Dendritic cell treated with granulocyte-macrophage colony-stimulating factor and Interleukin-4, amounts not matched to agents 40 ng/mL and 50 ng/mL, for 4 days (primary cell): ENCODE results near the gene LCE1C.

ENCODE experiments used
- H3K27ac Mint-ChIP-seq: one replicate; pipeline ENCODE4 v1.8.0; 2022; ENCODE audit warnings: mild to moderate bottlenecking, mixed read lengths
- H3K27me3 Mint-ChIP-seq: one replicate; pipeline ENCODE4 v1.8.0; 2022; ENCODE audit warnings: mild to moderate bottlenecking, mixed read lengths
- H3K36me3 Mint-ChIP-seq: one replicate; pipeline ENCODE4 v1.8.0; 2022; ENCODE audit warnings: low read depth, mixed read lengths
- H3K4me1 Mint-ChIP-seq: one replicate; pipeline ENCODE4 v1.8.0; 2022; ENCODE audit warnings: low read depth, mixed read lengths
- H3K4me3 Mint-ChIP-seq: one replicate; pipeline ENCODE4 v1.8.0; 2022; ENCODE audit warnings: mild to moderate bottlenecking, moderate library complexity, mixed read lengths
- H3K9me3 Mint-ChIP-seq: one replicate; pipeline ENCODE4 v1.8.0; 2022; ENCODE audit warnings: mixed read lengths
- intact Hi-C: fragments of 100-400 bp; cut with micrococcal nuclease; formaldehyde crosslinking; loops from one replicate; pipeline ENCODE4 v1.15.0; 2022

Gene LCE1C, protein sequence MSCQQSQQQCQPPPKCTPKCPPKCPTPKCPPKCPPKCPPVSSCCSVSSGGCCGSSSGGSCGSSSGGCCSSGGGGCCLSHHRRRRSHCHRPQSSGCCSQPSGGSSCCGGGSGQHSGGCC

DNA sequence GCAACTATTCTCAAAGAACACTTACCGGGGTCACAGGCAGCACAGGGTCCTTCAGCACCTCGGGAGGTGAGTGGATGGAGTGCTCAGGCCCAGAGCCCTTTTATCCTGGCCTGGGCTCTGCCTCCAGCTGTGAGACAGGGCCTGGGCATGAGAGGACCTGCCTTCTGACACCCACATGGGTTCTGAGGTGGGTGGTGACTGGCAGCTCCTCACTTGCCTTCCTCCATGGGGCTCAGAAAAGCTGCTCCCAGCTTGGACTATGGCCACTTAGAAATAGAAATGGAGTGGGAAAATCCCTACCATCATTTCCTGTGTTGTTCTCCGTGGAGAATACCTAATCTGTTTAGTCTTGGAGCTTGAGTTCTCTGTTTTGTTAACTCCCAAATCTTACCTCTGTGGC lies at the start of gene LCE1C:
Gene LCE1C, minus strand, starts transcription at position 76 of the 400 bp plus-strand sequence. CDS start 1,173 bp downstream, outside the sequence.
- Mint-ChIP-seq H3K4me3 (no peak within 1 kb of the TSS), H3K9me3 (no peaks in the 10 kb centered on the region), H3K36me3 (no peaks in the 10 kb centered on the region), H3K27ac (no peak within 1 kb of the TSS), H3K4me1 (no peaks in the 10 kb centered on the region), H3K27me3 (peaks cover 8% of the 10 kb centered on the region)
- intact Hi-C loops, result no loop called here

DNA sequence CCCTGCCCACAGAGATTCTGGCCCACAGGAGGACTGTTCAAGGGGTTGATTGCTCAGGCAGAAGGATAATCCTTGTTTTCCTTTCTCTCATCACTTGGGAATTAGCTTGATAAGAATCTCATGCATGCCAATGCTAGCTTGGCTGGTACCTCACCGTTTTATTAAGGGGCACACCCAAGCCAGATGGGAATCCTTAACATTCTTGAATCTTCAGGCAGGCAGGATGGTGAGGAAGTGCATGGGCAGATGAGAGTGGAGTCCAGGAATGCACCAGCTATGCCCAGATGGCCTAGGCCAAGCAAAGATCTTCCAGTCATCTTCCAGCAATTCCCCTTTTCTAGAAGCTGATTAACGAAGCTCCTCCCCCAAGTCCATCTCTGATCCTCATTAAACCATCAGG lies 49.2 kb upstream of the LCE1C start:
- intact Hi-C loops, result no loop called here
- Mint-ChIP-seq H3K27ac (no peak overlapping the region), H3K27me3 (peaks cover 2% of the 10 kb centered on the region), H3K9me3 (no peaks in the 10 kb centered on the region), H3K4me1 (no peaks in the 10 kb centered on the region), H3K4me3 (no peak overlapping the region), H3K36me3 (no peaks in the 10 kb centered on the region)

DNA sequence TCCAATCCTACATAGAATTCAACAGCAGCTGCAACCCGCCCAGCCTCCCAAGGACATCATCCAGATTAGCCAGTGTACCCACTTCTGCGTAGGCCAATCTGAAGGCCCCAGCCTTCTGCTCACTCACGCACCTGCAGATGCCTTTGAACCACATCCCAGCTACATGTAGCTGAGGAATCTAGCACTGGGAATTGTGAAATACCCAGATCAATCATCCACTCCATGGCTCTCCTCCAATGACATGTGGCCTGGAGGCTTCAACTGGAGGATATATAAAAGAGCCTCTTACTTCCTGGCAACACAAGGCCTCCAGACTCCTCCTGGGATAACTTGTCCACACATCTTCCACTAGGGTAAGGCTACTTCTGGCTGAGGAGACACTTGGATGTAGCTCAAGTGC lies 36.1 kb upstream of the LCE1C start, which contains the start of gene LCE6A:
Gene LCE6A, plus strand, starts transcription at position 301 of the 400 bp plus-strand sequence. CDS start 665 bp downstream, outside the sequence.
- no peaks in the 10 kb centered on the region for H3K9me3 Mint-ChIP-seq
- no peak within 1 kb of the TSS for H3K4me3 Mint-ChIP-seq
- intact Hi-C loops, result no loop called here
- H3K27me3 Mint-ChIP-seq, result peaks cover 1% of the 10 kb centered on the region
- H3K4me1 Mint-ChIP-seq, result no peaks in the 10 kb centered on the region
- H3K36me3 Mint-ChIP-seq, result no peaks in the 10 kb centered on the region
- H3K27ac Mint-ChIP-seq, result no peak within 1 kb of the TSS

DNA sequence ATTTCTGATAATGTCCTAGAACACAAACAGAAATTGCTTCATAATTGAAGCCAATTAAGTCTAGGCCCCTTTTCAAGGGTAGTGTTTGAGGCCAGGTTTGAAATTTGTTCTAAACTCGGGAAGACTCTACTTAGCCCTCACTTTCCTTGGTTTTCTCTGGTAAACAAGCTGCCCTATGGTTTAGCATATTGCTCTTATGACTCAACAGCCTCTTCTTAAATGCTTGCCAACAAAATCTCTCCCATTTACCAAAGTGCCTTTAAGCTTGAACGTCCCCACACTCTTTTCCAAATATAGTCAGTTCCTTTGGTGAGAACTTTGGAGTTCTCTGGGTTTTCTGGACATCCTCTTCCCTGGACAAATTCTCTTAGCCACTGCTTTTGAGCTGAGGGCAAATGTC lies 30.4 kb upstream of the LCE1C start:
- Mint-ChIP-seq H3K27me3 (peaks cover 3% of the 10 kb centered on the region), H3K9me3 (no peaks in the 10 kb centered on the region), H3K4me3 (no peak overlapping the region), H3K36me3 (no peaks in the 10 kb centered on the region), H3K4me1 (no peaks in the 10 kb centered on the region), H3K27ac (no peak overlapping the region)
- intact Hi-C loops, result no loop called here

DNA sequence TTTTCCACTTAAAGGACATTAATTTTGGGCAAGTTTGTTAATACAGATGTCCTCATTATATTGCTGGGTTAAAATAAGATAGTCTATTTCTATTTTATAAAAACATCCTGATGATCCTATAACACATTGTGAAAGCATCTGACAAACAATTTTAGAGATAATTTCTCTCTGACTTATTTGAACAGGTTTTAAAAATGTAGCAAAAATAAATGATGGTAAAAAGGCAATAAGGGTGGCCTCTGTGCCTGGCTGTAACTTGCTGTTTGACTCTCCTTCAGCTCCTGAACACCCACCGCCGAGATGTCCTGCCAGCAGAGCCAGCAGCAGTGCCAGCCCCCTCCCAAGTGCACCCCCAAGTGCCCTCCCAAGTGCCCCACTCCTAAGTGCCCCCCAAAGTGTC lies 20.7 kb upstream of the LCE1C start, which contains the start of gene LCE1A:
Gene LCE1A, plus strand, starts transcription at position 301 of the 400 bp plus-strand sequence. Its CDS starts 0 bp downstream, at position 301.
- no peaks in the 10 kb centered on the region for H3K36me3 Mint-ChIP-seq
- H3K9me3 Mint-ChIP-seq, result no peaks in the 10 kb centered on the region
- no peak within 1 kb of the TSS for H3K4me3 Mint-ChIP-seq
- H3K27me3 Mint-ChIP-seq, result peaks cover 6% of the 10 kb centered on the region
- H3K27ac Mint-ChIP-seq, result no peak within 1 kb of the TSS
- no peaks in the 10 kb centered on the region for H3K4me1 Mint-ChIP-seq
- intact Hi-C loops, result no loop called here

DNA sequence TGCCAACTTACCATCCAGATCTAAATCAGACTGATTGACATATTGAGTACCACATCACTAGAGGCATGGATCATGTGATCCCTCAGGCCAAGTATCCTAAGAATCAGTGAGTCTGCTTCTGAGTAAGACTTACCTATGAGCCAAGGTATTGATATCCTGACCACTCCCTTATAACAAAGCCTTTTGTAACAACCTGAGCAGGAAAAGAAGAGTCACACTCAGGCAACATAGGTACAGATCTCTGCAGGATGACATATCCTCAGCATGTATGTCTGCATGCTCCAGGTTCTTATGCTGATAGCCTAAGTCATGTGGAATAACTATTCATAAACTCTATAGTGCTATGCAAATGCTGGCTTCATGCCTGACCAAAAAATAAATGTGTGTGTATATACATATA lies 18.5 kb upstream of the LCE1C start:
- no peak overlapping the region for H3K4me3 Mint-ChIP-seq
- H3K4me1 Mint-ChIP-seq, result peaks cover 6% of the 10 kb centered on the region
- H3K27me3 Mint-ChIP-seq, result peaks cover 6% of the 10 kb centered on the region
- H3K27ac Mint-ChIP-seq, result no peak overlapping the region
- no peaks in the 10 kb centered on the region for H3K9me3 Mint-ChIP-seq
- intact Hi-C loops, result no loop called here
- H3K36me3 Mint-ChIP-seq, result no peaks in the 10 kb centered on the region

DNA sequence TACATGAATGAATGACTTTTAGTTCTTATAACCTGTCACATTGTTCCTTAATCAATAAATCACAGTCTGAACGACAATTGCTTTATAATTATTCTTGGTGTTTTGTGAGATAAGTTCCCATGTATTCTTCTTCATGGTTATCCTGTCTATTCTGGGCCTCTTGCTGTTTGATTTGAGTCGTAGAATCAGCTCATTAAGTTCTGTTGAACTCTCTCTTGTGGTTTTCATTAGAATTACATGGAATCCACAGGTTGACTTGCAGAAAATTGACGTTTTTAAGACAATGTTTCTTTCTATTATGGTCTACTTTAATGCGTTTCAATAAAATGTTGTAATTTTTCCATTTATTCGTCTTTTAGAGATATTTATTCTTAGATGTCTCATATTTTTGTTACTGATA lies 16.8 kb upstream of the LCE1C start:
- no peaks in the 10 kb centered on the region for H3K36me3 Mint-ChIP-seq
- peaks cover 16% of the 10 kb centered on the region for H3K4me1 Mint-ChIP-seq
- H3K4me3 Mint-ChIP-seq, result no peak overlapping the region
- peaks cover 6% of the 10 kb centered on the region for H3K27me3 Mint-ChIP-seq
- H3K9me3 Mint-ChIP-seq, result no peaks in the 10 kb centered on the region
- no peak overlapping the region for H3K27ac Mint-ChIP-seq
- intact Hi-C loops, result no loop called here

DNA sequence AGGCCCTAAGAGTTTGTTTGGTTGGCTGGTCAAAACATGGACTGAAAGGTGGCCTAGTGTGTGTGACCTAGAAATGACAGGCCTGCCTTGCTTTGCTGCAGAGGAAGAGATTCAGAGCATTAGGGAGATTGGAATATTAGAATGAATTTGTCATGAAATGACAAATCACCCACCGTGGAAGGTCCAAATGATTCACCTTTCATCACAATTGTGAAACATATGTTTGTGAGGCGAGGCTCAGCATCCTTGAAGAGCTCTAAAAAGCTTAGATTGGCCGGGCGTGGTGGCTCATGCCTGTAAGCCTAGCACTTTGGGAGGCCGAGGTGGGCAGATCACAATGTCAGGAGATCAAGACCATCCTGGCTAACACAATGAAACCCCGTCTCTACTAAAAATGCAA lies 10.9 kb upstream of the LCE1C start:
- Mint-ChIP-seq H3K4me3 (no peak overlapping the region), H3K9me3 (no peaks in the 10 kb centered on the region)
- intact Hi-C loops, result no loop called here

DNA sequence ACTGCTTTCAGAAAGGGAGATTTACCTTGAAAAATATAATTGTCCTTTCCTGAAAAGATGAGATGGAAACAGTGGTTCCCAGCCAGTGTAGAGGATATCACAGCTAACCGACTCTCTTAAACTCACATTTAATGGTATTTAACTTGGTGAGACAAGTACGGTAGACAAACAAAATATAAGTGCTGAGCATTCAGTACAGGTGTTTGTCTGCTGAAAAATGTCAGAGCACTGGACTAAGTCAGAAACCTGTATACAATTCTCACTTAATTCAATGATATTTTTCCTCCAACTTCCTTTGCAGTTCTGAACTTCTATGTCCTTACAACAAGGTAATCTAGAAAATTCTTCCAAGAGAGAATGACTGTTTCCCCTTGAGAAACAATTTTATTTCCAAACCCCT lies 5.2 kb upstream of the LCE1C start, which contains the start of gene LCE1B:
Gene LCE1B, plus strand, starts transcription at position 301 of the 400 bp plus-strand sequence. CDS start 476 bp downstream, outside the sequence.
- Mint-ChIP-seq H3K4me3 (no peak within 1 kb of the TSS), H3K36me3 (no peaks in the 10 kb centered on the region), H3K9me3 (no peaks in the 10 kb centered on the region), H3K4me1 (no peaks in the 10 kb centered on the region), H3K27me3 (peaks cover 8% of the 10 kb centered on the region), H3K27ac (no peak within 1 kb of the TSS)
- intact Hi-C loops, result no loop called here

More for the DNA sequence above, 10.9 kb upstream of the LCE1C start:
- H3K27me3 Mint-ChIP-seq, result peaks cover 7% of the 10 kb centered on the region
- no peak overlapping the region for H3K27ac Mint-ChIP-seq
- H3K4me1 Mint-ChIP-seq, result peaks cover 16% of the 10 kb centered on the region
- H3K36me3 Mint-ChIP-seq, result no peaks in the 10 kb centered on the region

DNA sequence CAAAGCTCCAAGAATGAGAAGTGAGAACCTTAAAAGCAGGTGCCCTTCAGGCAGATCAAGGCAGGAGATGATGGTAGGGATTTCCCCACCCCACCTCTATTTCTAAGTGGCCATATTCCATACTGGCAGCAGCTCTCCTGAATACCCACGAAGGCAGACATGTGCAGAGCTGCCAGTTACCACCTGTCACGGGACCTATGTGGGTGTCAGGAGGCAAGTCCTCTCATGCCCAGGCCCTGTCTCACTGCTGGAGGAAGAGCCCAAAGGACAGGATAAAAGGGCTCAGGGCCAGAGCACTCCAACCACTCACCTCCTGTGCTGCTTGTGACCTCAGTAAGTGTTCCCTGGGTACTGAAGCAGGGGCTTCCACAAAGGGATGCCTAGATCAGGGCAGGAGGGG lies 4.6 kb upstream of the LCE1C start:
- Mint-ChIP-seq H3K4me1 (no peaks in the 10 kb centered on the region), H3K9me3 (no peaks in the 10 kb centered on the region), H3K27ac (no peak overlapping the region), H3K4me3 (no peak overlapping the region), H3K27me3 (peaks cover 10% of the 10 kb centered on the region), H3K36me3 (no peaks in the 10 kb centered on the region)
- intact Hi-C loops, result no loop called here

DNA sequence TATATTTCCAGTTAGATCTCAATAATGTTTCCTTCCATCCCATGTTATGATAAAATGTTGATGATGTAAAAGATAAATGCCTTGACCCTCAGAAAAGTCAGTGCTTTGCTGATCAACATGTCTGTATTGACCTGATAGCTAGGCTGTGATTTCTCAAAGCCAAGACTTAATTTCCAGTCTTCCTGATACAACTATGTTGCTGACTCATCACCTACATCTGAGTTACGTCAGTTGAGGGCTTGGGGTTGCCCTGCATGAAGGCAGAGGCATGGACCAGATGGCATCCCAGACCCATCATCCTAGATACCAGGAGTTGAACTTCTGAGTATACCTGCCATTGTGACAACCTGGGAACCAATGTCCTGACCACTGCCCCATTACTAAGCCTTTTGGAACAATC lies 5.1 kb downstream of the LCE1C start:
- intact Hi-C loops, result no loop called here
- Mint-ChIP-seq H3K4me1 (no peaks in the 10 kb centered on the region), H3K27ac (no peak overlapping the region), H3K4me3 (no peak overlapping the region), H3K36me3 (no peaks in the 10 kb centered on the region), H3K9me3 (no peaks in the 10 kb centered on the region), H3K27me3 (peaks cover 13% of the 10 kb centered on the region)

DNA sequence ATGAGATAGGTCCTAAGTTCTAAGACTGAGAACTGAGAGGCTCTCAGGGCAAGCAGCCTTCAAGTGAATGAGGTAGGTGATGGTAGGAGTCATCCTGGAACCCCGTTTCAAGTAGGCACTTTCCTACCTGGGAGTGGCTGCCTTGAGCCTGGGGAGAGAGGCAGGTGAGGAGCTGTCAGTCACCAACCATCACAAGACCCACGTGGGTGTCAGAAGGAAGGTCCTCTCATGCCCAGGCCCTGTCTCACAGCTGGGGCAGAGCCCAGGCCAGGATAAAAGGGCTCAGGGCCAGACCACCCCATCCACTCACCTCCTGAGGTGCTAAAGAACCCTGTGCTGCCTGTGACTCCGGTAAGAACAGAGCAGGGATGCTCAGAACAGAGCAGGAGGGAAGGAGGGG lies 10.0 kb downstream of the LCE1C start, which contains the start of gene LCE1D:
Gene LCE1D, plus strand, starts transcription at position 301 of the 400 bp plus-strand sequence. CDS start 1,074 bp downstream, outside the sequence.
- Mint-ChIP-seq H3K4me1 (no peaks in the 10 kb centered on the region), H3K27me3 (peaks cover 8% of the 10 kb centered on the region), H3K4me3 (no peak within 1 kb of the TSS), H3K36me3 (no peaks in the 10 kb centered on the region), H3K27ac (no peak within 1 kb of the TSS), H3K9me3 (no peaks in the 10 kb centered on the region)
- intact Hi-C loops, result no loop called here

DNA sequence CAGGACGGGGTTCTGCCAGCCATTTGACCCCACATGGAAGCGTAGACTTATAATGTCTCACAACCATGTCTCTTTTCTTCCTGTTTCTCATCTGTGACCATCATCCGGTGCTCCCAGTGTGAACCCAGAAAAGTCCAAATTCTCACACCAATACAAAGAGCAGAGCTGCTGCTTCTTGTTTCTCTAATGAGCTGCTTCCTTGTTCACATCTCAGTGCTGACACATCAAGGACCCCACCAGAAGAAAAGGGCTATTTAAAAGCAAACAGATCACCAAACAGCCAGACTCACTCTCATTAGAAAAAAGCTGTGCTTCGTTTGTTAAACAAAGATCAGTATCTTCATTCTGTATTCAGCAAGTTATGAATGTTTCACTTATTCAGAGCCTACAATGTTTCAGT lies 10.8 kb downstream of the LCE1C start:
- Mint-ChIP-seq H3K4me3 (no peak overlapping the region), H3K4me1 (no peaks in the 10 kb centered on the region), H3K27ac (no peak overlapping the region), H3K9me3 (no peaks in the 10 kb centered on the region), H3K27me3 (peaks cover 8% of the 10 kb centered on the region), H3K36me3 (no peaks in the 10 kb centered on the region)
- intact Hi-C loops, result no loop called here

DNA sequence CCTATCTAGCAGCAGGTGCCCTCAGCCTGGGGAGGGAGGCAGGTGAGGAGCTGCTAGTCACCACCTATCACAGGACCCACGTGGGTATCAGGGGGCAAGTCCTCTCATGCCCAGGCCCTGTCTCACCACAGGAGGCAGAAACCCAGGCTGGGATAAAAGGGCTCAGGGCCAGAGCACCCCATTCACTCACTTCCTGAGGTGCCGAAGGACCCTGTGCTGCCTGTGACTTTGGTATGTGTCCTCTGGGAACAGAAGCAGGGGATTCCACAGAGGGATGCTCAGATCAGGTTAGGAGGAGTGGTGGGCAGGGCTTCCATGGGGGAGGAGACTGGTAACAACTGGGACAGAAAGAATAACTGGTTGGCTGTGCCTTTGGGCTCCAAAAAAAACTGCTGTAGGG lies 20.4 kb downstream of the LCE1C start, which contains the start of gene LCE1E:
Gene LCE1E, plus strand, starts transcription at position 181 of the 400 bp plus-strand sequence. CDS start 1,043 bp downstream, outside the sequence.
- Mint-ChIP-seq H3K36me3 (no peaks in the 10 kb centered on the region), H3K4me1 (no peaks in the 10 kb centered on the region), H3K4me3 (no peak within 1 kb of the TSS), H3K27ac (no peak within 1 kb of the TSS), H3K27me3 (peaks cover 24% of the 10 kb centered on the region), H3K9me3 (no peaks in the 10 kb centered on the region)
- intact Hi-C loops, result no loop called here

DNA sequence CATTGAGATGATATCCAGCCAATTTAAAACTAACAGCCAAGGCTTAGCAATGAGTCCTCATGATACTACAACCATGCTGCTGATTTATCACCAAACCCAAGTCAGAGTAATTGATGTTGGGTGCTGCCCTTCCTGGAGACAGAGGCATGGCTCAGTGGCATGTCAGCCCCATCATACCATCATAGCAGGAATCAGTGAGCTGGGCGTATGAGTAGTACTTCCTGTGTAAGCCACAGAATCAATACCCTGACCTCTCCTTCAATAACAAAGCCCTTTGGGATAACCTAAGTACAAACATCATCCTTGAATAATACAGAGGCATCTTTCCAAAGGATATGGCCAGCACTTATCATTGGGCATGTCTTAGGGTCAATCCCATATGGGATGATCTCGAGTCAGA lies 23.4 kb downstream of the LCE1C start:
- H3K9me3 Mint-ChIP-seq, result no peaks in the 10 kb centered on the region
- H3K4me1 Mint-ChIP-seq, result no peaks in the 10 kb centered on the region
- no peaks in the 10 kb centered on the region for H3K36me3 Mint-ChIP-seq
- peaks cover 21% of the 10 kb centered on the region for H3K27me3 Mint-ChIP-seq
- H3K27ac Mint-ChIP-seq, result no peak overlapping the region
- no peak overlapping the region for H3K4me3 Mint-ChIP-seq
- intact Hi-C loops, result no loop called here
